ENCODE data around the gene NHS.

DNA sequence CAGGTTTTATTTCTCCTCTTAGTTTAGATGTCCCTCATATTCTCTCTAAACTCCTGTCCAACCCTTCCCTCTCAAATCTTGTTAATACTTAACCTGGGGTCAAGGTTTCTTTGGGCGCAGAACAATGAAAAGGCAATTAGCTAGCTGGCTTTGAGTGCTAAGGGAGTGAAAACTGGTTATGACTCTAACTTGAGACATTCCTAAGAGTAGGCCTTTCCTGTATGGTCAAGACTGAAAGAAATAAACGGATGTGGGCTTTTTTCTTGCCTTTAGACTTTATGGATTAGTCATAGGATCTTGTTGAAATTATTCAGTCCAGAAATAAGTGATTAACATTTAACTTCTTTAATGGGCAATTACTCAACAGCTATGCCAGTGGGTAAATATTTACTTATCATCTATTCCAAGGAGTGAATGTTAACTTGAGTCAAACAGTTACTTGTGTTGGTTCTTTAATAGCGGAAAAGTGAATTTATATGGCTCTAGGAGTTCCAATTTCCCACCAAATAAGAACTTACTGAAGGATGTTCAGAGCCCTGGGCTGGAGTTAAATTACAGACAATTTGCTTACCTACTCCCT, 220.5 kb downstream of the NHS start:
- TF ChIP-seq, protein P1, sequence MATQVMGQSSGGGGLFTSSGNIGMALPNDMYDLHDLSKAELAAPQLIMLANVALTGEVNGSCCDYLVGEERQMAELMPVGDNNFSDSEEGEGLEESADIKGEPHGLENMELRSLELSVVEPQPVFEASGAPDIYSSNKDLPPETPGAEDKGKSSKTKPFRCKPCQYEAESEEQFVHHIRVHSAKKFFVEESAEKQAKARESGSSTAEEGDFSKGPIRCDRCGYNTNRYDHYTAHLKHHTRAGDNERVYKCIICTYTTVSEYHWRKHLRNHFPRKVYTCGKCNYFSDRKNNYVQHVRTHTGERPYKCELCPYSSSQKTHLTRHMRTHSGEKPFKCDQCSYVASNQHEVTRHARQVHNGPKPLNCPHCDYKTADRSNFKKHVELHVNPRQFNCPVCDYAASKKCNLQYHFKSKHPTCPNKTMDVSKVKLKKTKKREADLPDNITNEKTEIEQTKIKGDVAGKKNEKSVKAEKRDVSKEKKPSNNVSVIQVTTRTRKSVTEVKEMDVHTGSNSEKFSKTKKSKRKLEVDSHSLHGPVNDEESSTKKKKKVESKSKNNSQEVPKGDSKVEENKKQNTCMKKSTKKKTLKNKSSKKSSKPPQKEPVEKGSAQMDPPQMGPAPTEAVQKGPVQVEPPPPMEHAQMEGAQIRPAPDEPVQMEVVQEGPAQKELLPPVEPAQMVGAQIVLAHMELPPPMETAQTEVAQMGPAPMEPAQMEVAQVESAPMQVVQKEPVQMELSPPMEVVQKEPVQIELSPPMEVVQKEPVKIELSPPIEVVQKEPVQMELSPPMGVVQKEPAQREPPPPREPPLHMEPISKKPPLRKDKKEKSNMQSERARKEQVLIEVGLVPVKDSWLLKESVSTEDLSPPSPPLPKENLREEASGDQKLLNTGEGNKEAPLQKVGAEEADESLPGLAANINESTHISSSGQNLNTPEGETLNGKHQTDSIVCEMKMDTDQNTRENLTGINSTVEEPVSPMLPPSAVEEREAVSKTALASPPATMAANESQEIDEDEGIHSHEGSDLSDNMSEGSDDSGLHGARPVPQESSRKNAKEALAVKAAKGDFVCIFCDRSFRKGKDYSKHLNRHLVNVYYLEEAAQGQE (IDR thresholded peaks at IDR 0.05; ENCODE audit: insufficient read depth in 1 of 2, low read depth in 2 of 2, low read length in 2 of 2) = no peak
- TF ChIP-seq POLR2AphosphoS5 (IDR thresholded peaks at IDR 0.05; ENCODE audit: low read depth, low read length) = no peak

All from PFSK-1 (cell line).